NCI-H2081 (cell line): ENCODE results near the gene CLMP.

Source experiments
- DNase-seq, 2 experiments: peaks; one replicate each; lab custom pipeline; 2025; lab: John Stamatoyannopoulos, UW

CLMP gene

DNA sequence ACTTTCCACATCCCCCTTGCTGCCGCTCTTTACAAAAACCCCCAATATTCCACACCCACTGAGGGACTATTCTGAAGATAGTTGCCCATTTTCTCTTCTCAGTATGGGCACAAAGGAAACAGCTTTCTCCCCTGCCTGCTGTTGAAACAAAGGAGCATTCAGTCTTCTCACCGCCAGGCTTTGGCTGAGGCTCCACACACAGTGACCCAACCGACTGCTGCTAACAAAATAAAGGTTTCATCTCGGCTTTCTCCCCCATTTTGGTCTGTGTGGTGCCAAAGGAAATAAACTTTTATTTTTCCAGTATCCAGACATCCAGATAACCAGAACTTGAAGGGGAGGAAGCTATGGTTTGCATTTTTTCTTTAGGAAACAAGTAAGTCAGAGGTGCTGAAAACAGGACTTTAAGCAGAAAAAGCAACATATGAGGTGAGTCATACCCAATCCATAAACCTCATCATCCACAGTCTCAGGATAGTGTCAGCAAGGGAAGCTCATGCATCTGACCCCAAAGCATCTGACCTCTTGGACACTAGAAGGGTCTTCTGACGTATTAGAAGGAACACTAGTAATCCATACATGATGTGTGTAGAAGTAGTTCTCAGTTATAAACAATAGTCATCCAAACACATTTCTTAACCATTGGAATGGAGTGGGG lies 6.4 kb downstream of the CLMP start:
- DNase-seq, result no peak

- DNase-seq, result no peak
Measured at GRCh38 chr11:123187665-123188507, 7.2 kb downstream of the CLMP start.

DNA sequence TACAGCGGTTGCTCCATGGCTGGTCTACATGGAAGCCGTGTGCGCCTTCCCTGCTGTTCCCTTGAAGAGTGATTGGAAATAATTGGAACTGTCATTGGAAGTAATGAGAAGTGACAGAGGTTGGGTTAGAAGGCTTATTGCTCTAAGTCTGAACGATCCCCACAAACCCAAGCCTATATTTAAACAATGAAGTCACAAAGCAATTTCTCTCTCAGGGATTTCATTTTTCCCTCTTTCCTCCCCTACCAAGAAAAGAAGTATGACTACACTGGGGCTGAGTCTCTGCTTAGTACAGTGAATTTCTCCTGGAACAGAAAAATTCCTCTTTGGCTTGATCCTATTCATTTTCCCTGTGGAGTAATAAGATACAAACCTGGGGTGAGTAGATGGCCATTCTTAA lies 7.8 kb downstream of the CLMP start:
- DNase-seq, result no peak

- DNase-seq, result no peak
Measured at GRCh38 chr11:123186286-123186685, 8.8 kb downstream of the CLMP start.

DNA sequence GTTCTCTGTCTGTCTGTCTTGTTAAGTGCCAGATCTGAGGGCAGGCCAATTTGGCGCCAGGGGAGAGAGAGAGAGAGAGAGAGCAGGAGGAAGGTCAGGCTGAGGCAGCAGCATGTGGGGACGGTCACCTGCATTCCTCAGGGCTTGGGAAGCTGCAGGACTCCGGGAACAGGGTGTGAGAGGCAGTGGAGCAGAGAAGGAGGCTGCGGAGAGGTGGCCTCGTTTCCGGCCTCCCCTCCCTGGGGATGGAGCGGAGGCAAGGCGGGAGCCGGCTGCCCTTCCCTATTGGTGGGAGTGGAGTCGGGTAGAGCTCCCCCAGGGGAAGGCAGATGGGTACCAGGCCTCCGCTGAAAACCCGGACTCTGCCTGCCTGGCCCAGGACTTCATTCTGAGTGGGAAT lies 9.7 kb downstream of the CLMP start:
- no peak for DNase-seq

- no peak for DNase-seq
Measured at GRCh38 chr11:123184531-123184930, 10.5 kb downstream of the CLMP start.

DNA sequence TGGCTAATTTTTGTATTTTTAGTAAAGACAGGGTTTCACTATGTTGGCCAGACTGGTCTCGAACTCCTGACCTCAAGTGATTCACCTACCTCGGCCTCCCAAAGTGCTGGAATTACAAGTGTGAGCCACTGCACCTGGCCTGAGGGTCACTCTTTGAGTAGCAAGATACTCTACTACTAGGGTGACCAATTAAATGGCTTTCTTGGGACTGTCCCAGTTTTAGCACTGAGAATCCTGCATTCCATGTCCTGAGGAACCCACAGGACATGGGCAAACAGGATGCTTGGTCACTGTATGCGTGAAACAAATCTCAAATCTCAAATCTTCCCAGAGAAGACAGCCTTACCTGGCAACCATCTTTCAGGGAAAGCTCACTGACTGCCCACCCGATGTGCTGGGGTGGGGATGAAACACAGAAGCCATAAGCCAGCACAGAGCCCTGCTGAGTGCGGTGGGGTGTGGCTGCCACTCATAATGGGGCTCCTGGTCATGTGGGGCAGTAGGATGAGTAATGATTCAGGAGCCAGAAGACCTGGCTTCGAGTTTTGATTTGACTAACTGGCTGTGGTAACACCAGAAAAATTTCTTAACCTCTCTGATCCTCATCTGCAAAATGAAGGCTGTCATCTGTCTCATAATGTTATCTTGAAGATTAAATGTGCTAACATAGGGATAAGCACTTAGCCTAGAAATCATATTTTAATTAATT lies 11.5 kb downstream of the CLMP start:
- no peak for DNase-seq

DNA sequence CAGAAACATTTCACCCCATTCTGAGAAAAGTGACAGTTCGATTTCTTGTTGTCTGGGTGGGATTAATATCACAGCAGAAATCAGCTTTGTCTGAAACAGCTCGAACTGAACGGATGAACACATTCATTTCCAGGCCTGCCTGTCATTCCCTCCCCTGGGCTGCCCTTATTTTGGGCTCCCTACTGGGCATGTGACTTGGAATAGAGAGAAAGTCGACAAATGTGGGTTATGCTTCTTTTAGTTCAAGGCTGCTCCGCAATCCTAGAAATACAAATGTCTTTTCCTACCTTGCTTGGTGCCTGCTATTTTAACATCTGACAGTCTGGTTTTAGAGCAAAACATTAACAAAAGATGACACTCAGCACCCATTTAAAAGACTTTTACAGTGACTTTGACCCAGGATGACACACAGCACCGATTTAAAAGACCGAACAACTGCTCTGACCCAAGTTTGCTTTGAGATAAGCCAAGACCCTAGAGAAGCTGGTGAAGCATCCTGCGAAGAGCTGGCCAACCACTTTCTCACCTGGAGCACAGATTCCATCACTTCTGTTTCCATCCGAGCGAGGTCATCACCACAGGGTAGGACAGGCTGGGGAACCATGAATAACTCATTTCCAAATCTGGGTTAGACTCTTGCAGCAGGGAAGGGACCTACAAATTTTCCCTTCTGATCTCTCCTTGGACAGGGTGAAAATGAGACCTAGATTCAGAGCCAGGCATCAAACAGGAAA lies 13.1 kb downstream of the CLMP start:
- no peak for DNase-seq

DNA sequence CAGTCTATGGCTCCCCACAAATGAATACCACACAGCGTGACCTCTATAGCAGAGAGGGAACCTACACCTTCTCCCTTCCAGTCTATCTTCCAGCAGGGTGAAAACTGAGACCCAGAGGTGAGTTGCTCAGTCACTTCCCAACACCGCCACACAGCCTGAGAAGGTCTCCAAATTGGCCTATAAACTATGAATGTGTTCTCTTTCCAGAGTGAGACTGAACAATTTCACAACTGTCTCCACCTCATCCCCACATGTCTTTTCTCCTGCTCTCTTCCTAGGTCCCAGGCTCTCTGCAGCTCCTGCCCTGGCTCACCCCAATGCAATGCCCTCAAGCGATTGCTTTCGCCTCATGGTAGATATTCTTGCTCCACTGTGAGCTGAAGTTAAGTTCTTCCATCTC lies 14.0 kb downstream of the CLMP start:
- no peak for DNase-seq

- no peak for DNase-seq
Measured at GRCh38 chr11:123180574-123180973, 14.5 kb downstream of the CLMP start.

- no peak for DNase-seq
Measured at GRCh38 chr11:123180166-123180565, 14.9 kb downstream of the CLMP start.

GRCh38 chr11:123179586-123179985 lies 15.5 kb downstream of the CLMP start:
- no peak for DNase-seq

DNA sequence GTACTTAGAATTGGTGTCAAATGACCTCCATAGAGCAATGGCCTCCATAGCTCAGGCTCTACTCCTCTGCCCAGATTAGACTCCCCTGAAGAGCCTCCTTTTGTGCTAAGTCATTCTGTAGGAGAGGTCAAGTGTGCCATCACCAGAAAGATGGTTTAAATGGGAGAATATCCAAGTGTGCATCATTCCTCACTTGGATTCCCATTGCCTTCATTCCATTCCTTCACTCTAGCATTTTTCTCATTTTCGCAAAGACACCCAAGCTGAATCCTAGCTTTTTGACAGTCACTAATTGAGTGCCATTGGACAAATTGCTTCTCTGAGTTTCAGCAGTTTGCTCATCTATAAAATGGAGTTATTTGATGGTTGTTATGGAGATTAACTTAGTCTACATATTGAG lies 16.9 kb downstream of the CLMP start:
- DNase-seq, result no peak

GRCh38 chr11:123176785-123177184 lies 18.3 kb downstream of the CLMP start:
- no peak for DNase-seq

GRCh38 chr11:123174196-123175183 lies 20.6 kb downstream of the CLMP start:
- no peak for DNase-seq

DNA sequence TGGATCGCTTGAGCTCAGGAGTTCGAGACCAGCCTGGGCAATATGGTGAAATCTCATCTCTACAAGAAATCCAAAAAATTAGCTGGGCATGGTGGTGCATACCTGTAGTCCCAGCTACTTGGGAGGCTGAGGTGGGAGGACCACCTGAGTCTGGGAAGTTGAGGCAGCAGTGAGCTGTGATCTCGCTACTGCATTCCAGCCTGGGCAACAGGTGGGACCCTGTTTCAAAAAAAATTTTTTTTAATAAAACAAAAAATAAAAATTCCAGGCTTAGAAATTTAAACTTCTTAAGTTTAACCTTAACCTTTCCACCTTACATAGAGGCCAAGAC lies 21.2 kb downstream of the CLMP start:
- no peak for DNase-seq

DNA sequence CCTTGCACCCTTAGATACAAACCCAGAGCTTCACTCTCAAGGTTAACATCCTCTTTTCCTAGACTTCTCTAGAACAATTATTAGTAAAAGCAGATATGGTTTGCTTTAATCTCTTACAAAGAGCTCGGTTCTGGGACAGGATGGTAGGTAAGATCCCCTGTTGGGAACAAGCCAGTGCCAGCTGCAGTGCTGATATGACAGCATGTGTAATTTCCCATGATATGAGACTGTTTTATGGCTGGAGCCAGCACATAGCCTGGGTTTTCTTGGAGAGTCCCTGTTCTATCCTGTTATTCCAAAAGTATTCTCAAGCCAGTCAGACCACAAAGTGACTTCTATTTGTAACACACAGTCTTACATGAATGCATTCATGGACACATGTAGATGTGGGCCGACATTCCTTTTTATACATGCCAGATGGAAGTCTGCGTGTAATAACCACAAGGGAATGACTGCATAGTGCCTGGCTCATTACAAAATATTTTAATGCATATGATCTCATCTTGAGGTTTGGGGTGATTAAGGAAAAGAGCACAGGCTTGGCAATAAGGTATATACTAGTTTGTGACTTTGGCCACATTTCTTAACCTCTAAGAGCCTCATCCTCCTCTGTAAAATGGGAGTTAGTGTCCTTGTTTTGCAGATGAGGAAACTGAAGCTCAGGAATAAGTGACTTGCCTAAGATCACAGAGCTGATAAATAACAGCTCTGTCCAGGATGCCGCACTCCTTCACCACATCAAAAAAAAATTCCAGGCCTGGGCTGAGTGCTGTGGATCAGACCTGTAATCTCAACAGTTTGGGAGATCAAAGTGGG lies 21.8 kb downstream of the CLMP start:
- no peak for DNase-seq

DNA sequence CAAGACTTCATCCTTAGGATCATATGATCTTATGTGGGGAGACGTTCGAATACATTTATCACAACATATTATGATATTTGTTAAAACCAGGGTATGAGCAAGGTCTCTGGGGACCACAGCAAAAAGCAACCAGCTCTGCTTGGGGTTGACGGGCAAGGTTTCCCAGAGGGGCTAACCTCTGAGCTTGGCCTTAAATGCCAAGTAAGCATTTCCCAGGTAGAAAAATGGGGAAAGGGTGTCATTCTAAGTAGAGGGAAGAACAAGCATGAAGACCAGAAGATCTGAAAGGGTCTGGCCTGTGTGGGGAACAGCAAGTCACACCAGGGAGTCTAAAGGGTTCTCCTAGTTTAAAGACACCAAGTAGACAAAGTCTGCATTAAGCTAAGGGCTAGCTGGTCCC lies 24.1 kb downstream of the CLMP start:
- no peak for DNase-seq

DNA sequence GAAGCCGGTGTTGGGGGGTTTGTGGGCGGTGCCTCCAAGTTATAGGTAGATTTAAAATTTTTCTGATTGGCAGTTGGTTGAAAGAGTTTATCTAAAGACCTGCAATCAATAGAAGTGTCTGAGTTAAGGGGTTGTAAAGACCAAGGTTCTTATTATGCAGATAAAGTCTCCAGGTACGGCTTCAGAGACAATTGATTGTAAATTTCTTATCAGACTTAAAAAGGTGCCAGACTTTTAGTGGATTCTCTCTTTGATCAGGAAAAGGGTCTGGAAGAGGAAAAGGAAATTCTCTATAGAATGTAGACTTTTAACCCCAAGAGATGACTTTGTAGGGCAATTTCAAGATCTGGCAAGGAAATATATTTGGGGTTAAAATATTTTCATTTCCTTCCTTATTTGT lies 25.2 kb downstream of the CLMP start:
- DNase-seq, result no peak

DNA sequence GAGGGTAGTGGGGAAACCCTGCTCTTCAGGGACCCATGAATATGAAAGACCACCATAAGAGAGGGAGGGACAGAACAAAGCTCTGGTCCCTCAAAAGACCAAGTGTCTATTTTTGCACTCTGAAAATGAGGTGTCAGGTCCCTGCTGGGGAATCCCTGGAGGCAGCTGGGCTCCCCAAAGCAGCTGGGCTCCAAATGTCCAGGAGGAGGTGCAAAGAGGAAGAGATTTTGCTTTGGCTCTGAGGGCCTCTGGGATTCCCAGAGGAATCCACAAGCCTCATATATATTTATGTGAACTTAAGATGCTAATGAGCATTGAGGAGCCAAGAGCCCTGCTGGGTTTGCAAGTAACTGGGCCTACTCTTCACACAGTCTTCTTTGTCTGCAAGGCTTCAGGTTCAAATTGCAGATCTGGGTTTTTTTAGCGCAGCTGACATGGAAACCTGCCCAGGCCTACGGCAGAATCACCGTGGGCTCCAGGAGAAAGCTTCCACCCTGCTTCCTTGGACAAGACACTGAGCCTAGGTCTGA lies 26.0 kb downstream of the CLMP start:
- DNase-seq, result no peak
